Astrocyte (in vitro differentiated cells and primary cell): Measurements from ENCODE around the gene KIF21A. TPM values are rescaled to one million over a fixed set of nuclear protein-coding genes. Genes with fewer than 3 reads are reported as not detected.

ENCODE experiments used
- DNase-seq: peaks from one replicate; pipeline ENCODE4 v3.0.0-alpha.2; 2010; ENCODE audit warnings: low read depth
- FAIRE-seq: peaks from 2 replicates; lab custom pipeline; 2011; peaks lifted over from hg19 to GRCh38; lab: Jason Lieb, UNC
- H2AFZ ChIP-seq: 2 replicates; pipeline ENCODE4 v1.6.0; 2012; ENCODE audit warnings: low read depth, low read length, inconsistent platforms
- H3K27ac ChIP-seq: 2 replicates; pipeline ENCODE4 v1.5.1; 2011; ENCODE audit warnings: low read depth, low read length, inconsistent platforms
- H3K27me3 ChIP-seq: 2 replicates; pipeline ENCODE4 v1.6.0; 2011; ENCODE audit warnings: low read length, inconsistent platforms; ENCODE audit not compliant: insufficient read depth
- H3K36me3 ChIP-seq: 2 replicates; pipeline ENCODE4 v1.5.1; 2011; ENCODE audit warnings: low read length, inconsistent platforms; ENCODE audit not compliant: insufficient read depth
- H3K4me1 ChIP-seq: 2 replicates; pipeline ENCODE4 v1.5.1; 2011; ENCODE audit warnings: low read length, inconsistent platforms; ENCODE audit not compliant: insufficient read depth
- H3K4me2 ChIP-seq: 2 replicates; pipeline ENCODE4 v1.6.0; 2012; ENCODE audit warnings: low read length, inconsistent platforms
- H3K4me3 ChIP-seq: 2 replicates; pipeline ENCODE4 v1.5.1; 2011; ENCODE audit warnings: low read depth, mild to moderate bottlenecking, low read length, inconsistent platforms; ENCODE audit not compliant: insufficient read depth
- H3K79me2 ChIP-seq: 2 replicates; pipeline ENCODE4 v1.6.0; 2012; ENCODE audit warnings: mild to moderate bottlenecking, low read length, inconsistent platforms; ENCODE audit not compliant: insufficient read depth
- H3K9ac ChIP-seq: 2 replicates; pipeline ENCODE4 v1.6.0; 2012; ENCODE audit warnings: mild to moderate bottlenecking, low read length, inconsistent platforms
- H3K9me3 ChIP-seq: 2 replicates; pipeline ENCODE4 v1.5.1; 2012; ENCODE audit warnings: low read depth, mild to moderate bottlenecking, low read length, inconsistent platforms; ENCODE audit not compliant: insufficient read depth
- H4K20me1 ChIP-seq: 2 replicates; pipeline ENCODE4 v1.6.0; 2012; ENCODE audit warnings: low read length, inconsistent platforms; ENCODE audit not compliant: insufficient read depth
- H3K27ac Mint-ChIP-seq: one replicate; pipeline ENCODE4 v1.8.0; 2021; ENCODE audit warnings: mild to moderate bottlenecking, mixed read lengths; ENCODE audit not compliant: unreplicated experiment
- H3K27me3 Mint-ChIP-seq: one replicate; pipeline ENCODE4 v1.8.0; 2021; ENCODE audit warnings: low read depth, mixed read lengths; ENCODE audit not compliant: unreplicated experiment
- H3K36me3 Mint-ChIP-seq: one replicate; pipeline ENCODE4 v1.8.0; 2021; ENCODE audit warnings: low read depth, mixed read lengths; ENCODE audit not compliant: unreplicated experiment
- H3K4me1 Mint-ChIP-seq: one replicate; pipeline ENCODE4 v1.8.0; 2021; ENCODE audit warnings: low read depth, mixed read lengths; ENCODE audit not compliant: unreplicated experiment
- H3K4me3 Mint-ChIP-seq: one replicate; pipeline ENCODE4 v1.8.0; 2021; ENCODE audit warnings: mild to moderate bottlenecking, moderate library complexity, mixed read lengths; ENCODE audit not compliant: unreplicated experiment
- H3K9me3 Mint-ChIP-seq: one replicate; pipeline ENCODE4 v1.8.0; 2021; ENCODE audit warnings: mild to moderate bottlenecking, mixed read lengths; ENCODE audit not compliant: unreplicated experiment
- EZH2 ChIP-seq: IDR thresholded peaks from 2 replicates; pipeline ENCODE4 v1.6.1; 2012; ENCODE audit warnings: mild to moderate bottlenecking, low read length, inconsistent platforms; ENCODE audit not compliant: insufficient read depth
- total RNA-seq: library from RNA; stranded (reverse); gene quantifications from 2 replicates; pipeline ENCODE4 v1.2.1, GENCODE V29; 2021
- TF ChIP-seq, protein P1 (sequence below): IDR thresholded peaks from 2 replicates; pipeline ENCODE4 v1.5.1; 2011; ENCODE audit warnings: low read depth, mild to moderate bottlenecking, inconsistent platforms, low read length, moderate library complexity; ENCODE audit not compliant: insufficient read depth

The KIF21A gene
- total RNA-seq, 1 donor from 2014 or later, result 26.3 TPM

DNA sequence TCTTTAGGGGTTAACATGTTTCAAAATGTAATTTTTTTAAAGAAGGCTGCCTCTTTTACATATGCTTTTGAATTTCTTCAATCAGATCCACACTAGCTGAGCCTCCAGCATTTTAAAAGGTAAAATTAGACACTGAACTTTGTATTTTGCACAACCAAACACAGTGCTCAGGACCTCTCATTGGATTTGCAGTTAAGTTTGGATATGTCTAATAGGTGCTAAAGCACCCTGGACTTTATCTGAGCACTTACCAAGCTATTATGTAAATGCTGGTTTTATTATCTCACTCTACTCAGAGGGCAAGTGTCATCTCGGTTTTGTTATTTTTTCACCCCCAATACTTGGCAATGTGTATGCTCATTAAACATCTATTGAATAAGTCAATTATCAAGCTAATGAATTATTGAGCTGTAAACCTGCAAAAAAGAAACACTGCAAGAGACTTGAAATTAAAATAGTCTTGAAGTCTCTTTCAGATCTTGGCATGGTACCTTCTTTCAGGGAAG is 150.7 kb downstream of the KIF21A start:
- FAIRE-seq, result no peak
- no peak for DNase-seq
- Histone ChIP-seq H3K4me1 (no peaks in the 10 kb centered on the region), H3K4me2 (no peak overlapping the region), H3K79me2 (no peaks in the 10 kb centered on the region), H3K4me3 (no peak overlapping the region), H3K27me3 (no peaks in the 10 kb centered on the region), H3K27ac (no peak overlapping the region), H2AFZ (no peak overlapping the region), H4K20me1 (no peaks in the 10 kb centered on the region), H3K9me3 (no peaks in the 10 kb centered on the region), H3K36me3 (no peaks in the 10 kb centered on the region), H3K9ac (no peak overlapping the region)
- no peaks in the 10 kb centered on the region for H3K9me3 Mint-ChIP-seq
- no peak overlapping the region for H3K4me3 Mint-ChIP-seq
- no peak overlapping the region for H3K27ac Mint-ChIP-seq
- H3K36me3 Mint-ChIP-seq, result peaks cover 2% of the 10 kb centered on the region
- H3K27me3 Mint-ChIP-seq, result no peaks in the 10 kb centered on the region
- TF ChIP-seq, protein P1, sequence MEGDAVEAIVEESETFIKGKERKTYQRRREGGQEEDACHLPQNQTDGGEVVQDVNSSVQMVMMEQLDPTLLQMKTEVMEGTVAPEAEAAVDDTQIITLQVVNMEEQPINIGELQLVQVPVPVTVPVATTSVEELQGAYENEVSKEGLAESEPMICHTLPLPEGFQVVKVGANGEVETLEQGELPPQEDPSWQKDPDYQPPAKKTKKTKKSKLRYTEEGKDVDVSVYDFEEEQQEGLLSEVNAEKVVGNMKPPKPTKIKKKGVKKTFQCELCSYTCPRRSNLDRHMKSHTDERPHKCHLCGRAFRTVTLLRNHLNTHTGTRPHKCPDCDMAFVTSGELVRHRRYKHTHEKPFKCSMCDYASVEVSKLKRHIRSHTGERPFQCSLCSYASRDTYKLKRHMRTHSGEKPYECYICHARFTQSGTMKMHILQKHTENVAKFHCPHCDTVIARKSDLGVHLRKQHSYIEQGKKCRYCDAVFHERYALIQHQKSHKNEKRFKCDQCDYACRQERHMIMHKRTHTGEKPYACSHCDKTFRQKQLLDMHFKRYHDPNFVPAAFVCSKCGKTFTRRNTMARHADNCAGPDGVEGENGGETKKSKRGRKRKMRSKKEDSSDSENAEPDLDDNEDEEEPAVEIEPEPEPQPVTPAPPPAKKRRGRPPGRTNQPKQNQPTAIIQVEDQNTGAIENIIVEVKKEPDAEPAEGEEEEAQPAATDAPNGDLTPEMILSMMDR, result no peak
- TF ChIP-seq EZH2, result no peak
- H3K4me1 Mint-ChIP-seq, result peaks cover 4% of the 10 kb centered on the region

GRCh38 chr12:39287817-39288216 is 155.1 kb downstream of the KIF21A start:
- H3K4me1 ChIP-seq, result no peaks in the 10 kb centered on the region
- H3K27ac Mint-ChIP-seq, result no peak overlapping the region
- H3K27me3 ChIP-seq, result no peaks in the 10 kb centered on the region
- H3K9me3 Mint-ChIP-seq, result peaks cover 2% of the 10 kb centered on the region
- no peak overlapping the region for H3K4me3 Mint-ChIP-seq
- H3K4me3 ChIP-seq, result no peak overlapping the region
- H3K27ac ChIP-seq, result no peak overlapping the region
- DNase-seq (no peak), FAIRE-seq (no peak)
- no peak for TF ChIP-seq EZH2
- TF ChIP-seq, protein P1, result no peak
- no peaks in the 10 kb centered on the region for H3K9me3 ChIP-seq
- peaks cover 2% of the 10 kb centered on the region for H3K36me3 Mint-ChIP-seq
- H3K79me2 ChIP-seq, result no peaks in the 10 kb centered on the region
- no peaks in the 10 kb centered on the region for H3K36me3 ChIP-seq
- H4K20me1 ChIP-seq, result no peaks in the 10 kb centered on the region
- H3K9ac ChIP-seq, result no peak overlapping the region
- H3K4me2 ChIP-seq, result no peak overlapping the region
- H3K27me3 Mint-ChIP-seq, result no peaks in the 10 kb centered on the region
- no peak overlapping the region for H2AFZ ChIP-seq
- H3K4me1 Mint-ChIP-seq, result no peaks in the 10 kb centered on the region

GRCh38 chr12:39287409-39287808 is 155.5 kb downstream of the KIF21A start:
- no peaks in the 10 kb centered on the region for H3K36me3 ChIP-seq
- FAIRE-seq, result no peak
- H4K20me1 ChIP-seq, result no peaks in the 10 kb centered on the region
- H2AFZ ChIP-seq, result no peak overlapping the region
- Mint-ChIP-seq H3K9me3 (peaks cover 2% of the 10 kb centered on the region), H3K4me1 (no peaks in the 10 kb centered on the region), H3K27me3 (no peaks in the 10 kb centered on the region), H3K36me3 (peaks cover 2% of the 10 kb centered on the region), H3K27ac (no peak overlapping the region), H3K4me3 (no peak overlapping the region)
- H3K27me3 ChIP-seq, result no peaks in the 10 kb centered on the region
- no peak overlapping the region for H3K4me2 ChIP-seq
- H3K9me3 ChIP-seq, result no peaks in the 10 kb centered on the region
- DNase-seq, result no peak
- H3K4me1 ChIP-seq, result no peaks in the 10 kb centered on the region
- no peak overlapping the region for H3K4me3 ChIP-seq
- no peak overlapping the region for H3K27ac ChIP-seq
- H3K9ac ChIP-seq, result no peak overlapping the region
- TF ChIP-seq, protein P1, result no peak
- no peak for TF ChIP-seq EZH2
- H3K79me2 ChIP-seq, result no peaks in the 10 kb centered on the region
